ENCODE data around the gene SHISA5.

DNA sequence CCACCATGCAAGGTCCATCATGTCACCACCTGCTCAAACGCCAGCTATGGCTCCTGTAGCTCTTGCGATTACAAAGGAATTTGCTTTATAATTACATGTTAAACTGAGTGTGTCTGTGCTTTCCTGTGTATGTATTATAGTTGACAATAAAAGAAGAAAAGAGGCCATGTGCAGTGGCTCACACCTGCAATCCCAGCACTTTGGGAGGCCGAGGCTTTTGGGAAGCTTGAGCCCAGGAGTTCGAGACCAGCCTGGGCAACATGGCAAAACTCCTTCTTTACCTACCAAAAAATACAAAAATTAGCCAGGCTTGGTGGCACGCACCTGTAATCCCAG is 30.4 kb downstream of the SHISA5 start:
- TF ChIP-seq, protein P1, sequence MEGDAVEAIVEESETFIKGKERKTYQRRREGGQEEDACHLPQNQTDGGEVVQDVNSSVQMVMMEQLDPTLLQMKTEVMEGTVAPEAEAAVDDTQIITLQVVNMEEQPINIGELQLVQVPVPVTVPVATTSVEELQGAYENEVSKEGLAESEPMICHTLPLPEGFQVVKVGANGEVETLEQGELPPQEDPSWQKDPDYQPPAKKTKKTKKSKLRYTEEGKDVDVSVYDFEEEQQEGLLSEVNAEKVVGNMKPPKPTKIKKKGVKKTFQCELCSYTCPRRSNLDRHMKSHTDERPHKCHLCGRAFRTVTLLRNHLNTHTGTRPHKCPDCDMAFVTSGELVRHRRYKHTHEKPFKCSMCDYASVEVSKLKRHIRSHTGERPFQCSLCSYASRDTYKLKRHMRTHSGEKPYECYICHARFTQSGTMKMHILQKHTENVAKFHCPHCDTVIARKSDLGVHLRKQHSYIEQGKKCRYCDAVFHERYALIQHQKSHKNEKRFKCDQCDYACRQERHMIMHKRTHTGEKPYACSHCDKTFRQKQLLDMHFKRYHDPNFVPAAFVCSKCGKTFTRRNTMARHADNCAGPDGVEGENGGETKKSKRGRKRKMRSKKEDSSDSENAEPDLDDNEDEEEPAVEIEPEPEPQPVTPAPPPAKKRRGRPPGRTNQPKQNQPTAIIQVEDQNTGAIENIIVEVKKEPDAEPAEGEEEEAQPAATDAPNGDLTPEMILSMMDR (IDR thresholded peaks at IDR 0.05; ENCODE audit: insufficient read depth, low read depth, low read length): no peak
- no peak for TF ChIP-seq EZH2 (IDR thresholded peaks at IDR 0.05; ENCODE audit: insufficient read depth, low read length)

All from astrocyte (in vitro differentiated cells and primary cell).